Measurements from ENCODE around the gene ZC2HC1B.

The ZC2HC1B gene

GRCh38 chr6:143842902-143843676, 21.2 kb upstream of the ZC2HC1B start, which contains the start of gene LTV1 (continued):
- peak; percentile 98 for TF ChIP-seq ZBTB10 (tag by site-specific recombination; IDR thresholded peaks at IDR 0.05)
- no peak for TF ChIP-seq ZNF529 (tag by site-specific recombination; IDR thresholded peaks at IDR 0.05; ENCODE audit: insufficient replicate concordance)
- TF ChIP-seq YY1 (tag by site-specific recombination; IDR thresholded peaks at IDR 0.05), result no peak
- no peak for TF ChIP-seq ZNF248 (tag by site-specific recombination; IDR thresholded peaks at IDR 0.05)
- peak; percentile 79 for TF ChIP-seq SP7 (tag by site-specific recombination; IDR thresholded peaks at IDR 0.05)
- TF ChIP-seq ELK4 (IDR thresholded peaks at IDR 0.05; ENCODE audit: borderline replicate concordance, low read depth, low read length), result peak; percentile 80; the same call in 1 of the 2 replicates
- TF ChIP-seq ZNF398 (tag by site-specific recombination; IDR thresholded peaks at IDR 0.05), result 0 out of 2 replicates have a peak, but pooled peaks have one; percentile 12
- TF ChIP-seq REST (tag by site-specific recombination; IDR thresholded peaks at IDR 0.05), result peak; percentile 61; the same call in 1 of the 2 replicates
- TF ChIP-seq YY2 (tag by site-specific recombination; IDR thresholded peaks at IDR 0.05), result no peak
- no peak for TF ChIP-seq ZNF488 (tag by site-specific recombination; IDR thresholded peaks at IDR 0.05)
- TF ChIP-seq AEBP2 (tag by site-specific recombination; IDR thresholded peaks at IDR 0.05; ENCODE audit: borderline replicate concordance), result no peak
- TF ChIP-seq ZNF510 (tag by site-specific recombination; IDR thresholded peaks at IDR 0.05; ENCODE audit: insufficient replicate concordance), result no peak
- no peak for TF ChIP-seq ZBTB7A (tag by site-specific recombination; IDR thresholded peaks at IDR 0.05; ENCODE audit: low read depth)
- no peak for TF ChIP-seq ZNF404 (tag by site-specific recombination; IDR thresholded peaks at IDR 0.05)
- peak; percentile 98 for TF ChIP-seq ZNF704 (tag by site-specific recombination; IDR thresholded peaks at IDR 0.05)
- no peak; the same call in 1 of the 2 replicates for TF ChIP-seq ZNF341 (tag by site-specific recombination; IDR thresholded peaks at IDR 0.05; ENCODE audit: low read depth)
- TF ChIP-seq ZBTB26 (tag by site-specific recombination; optimal IDR thresholded peaks at IDR 0.05), result peak; percentile 36
- no peak for TF ChIP-seq ZNF747 (tag by site-specific recombination; IDR thresholded peaks at IDR 0.05)
- no peak for TF ChIP-seq BCL6B (tag by site-specific recombination; IDR thresholded peaks at IDR 0.05)
- no peak for TF ChIP-seq ZNF548 (tag by site-specific recombination; IDR thresholded peaks at IDR 0.05)
- no peak for TF ChIP-seq ZNF239 (tag by site-specific recombination; IDR thresholded peaks at IDR 0.05)
- TF ChIP-seq ZNF23 (tag by site-specific recombination; IDR thresholded peaks at IDR 0.05; ENCODE audit: borderline replicate concordance), result no peak

Measured in HEK293 (cell line).